GM12878 (cell line): ENCODE data around the gene VMP1.

ENCODE experiments used
- POLR2A ChIP-seq: IDR thresholded peaks from 2 replicates; pipeline ENCODE4 v1.6.1; 2011; ENCODE audit warnings: low read depth, mild to moderate bottlenecking, low read length
- RCOR1 ChIP-seq: conservative IDR thresholded peaks from 2 replicates; pipeline ENCODE4 v1.6.1; 2012; ENCODE audit warnings: low read depth, low read length, improper control_type of control experiment
- TF ChIP-seq, protein P1 (sequence below): IDR thresholded peaks from 2 replicates; pipeline ENCODE4 v1.6.1; 2012; ENCODE audit warnings: low read depth, low read length, improper control_type of control experiment
- TF ChIP-seq, protein P2 (sequence below), 3 experiments: IDR thresholded peaks in 2 of 3; conservative IDR thresholded peaks in 1 of 3; 2 replicates each; pipeline ENCODE4 v1.5.1; 2011; ENCODE audit warnings: low read depth in 3 of 3, low read length in 3 of 3, mild to moderate bottlenecking in 3 of 3, control low read depth in 2 of 3, moderate library complexity in 2 of 3, inconsistent platforms in 1 of 3, mixed read lengths in 1 of 3; ENCODE audit not compliant: control insufficient read depth in 2 of 3, insufficient read depth in 1 of 3; ENCODE audit errors: extremely low read depth in 1 of 3

- TF ChIP-seq, protein P1, sequence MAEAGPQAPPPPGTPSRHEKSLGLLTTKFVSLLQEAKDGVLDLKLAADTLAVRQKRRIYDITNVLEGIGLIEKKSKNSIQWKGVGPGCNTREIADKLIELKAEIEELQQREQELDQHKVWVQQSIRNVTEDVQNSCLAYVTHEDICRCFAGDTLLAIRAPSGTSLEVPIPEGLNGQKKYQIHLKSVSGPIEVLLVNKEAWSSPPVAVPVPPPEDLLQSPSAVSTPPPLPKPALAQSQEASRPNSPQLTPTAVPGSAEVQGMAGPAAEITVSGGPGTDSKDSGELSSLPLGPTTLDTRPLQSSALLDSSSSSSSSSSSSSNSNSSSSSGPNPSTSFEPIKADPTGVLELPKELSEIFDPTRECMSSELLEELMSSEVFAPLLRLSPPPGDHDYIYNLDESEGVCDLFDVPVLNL: no peak
- TF ChIP-seq, protein P2, sequence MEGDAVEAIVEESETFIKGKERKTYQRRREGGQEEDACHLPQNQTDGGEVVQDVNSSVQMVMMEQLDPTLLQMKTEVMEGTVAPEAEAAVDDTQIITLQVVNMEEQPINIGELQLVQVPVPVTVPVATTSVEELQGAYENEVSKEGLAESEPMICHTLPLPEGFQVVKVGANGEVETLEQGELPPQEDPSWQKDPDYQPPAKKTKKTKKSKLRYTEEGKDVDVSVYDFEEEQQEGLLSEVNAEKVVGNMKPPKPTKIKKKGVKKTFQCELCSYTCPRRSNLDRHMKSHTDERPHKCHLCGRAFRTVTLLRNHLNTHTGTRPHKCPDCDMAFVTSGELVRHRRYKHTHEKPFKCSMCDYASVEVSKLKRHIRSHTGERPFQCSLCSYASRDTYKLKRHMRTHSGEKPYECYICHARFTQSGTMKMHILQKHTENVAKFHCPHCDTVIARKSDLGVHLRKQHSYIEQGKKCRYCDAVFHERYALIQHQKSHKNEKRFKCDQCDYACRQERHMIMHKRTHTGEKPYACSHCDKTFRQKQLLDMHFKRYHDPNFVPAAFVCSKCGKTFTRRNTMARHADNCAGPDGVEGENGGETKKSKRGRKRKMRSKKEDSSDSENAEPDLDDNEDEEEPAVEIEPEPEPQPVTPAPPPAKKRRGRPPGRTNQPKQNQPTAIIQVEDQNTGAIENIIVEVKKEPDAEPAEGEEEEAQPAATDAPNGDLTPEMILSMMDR (IDR thresholded peaks at IDR 0.05 in 2 of 3, conservative IDR thresholded peaks at IDR 0.05 in 1 of 3; ENCODE audit: control insufficient read depth in 2 of 3, extremely low read depth in 1 of 3, insufficient read depth in 1 of 3, low read depth in 3 of 3, low read length in 3 of 3): no peak
- TF ChIP-seq POLR2A (no peak), RCOR1 (no peak)
Observed at GRCh38 chr17:59798111-59798510, 90.7 kb downstream of the VMP1 start.
